Stimulated activated CD4-positive, alpha-beta T cell treated with anti-CD3 and anti-CD28 coated beads, Interleukin-4, amount 100 ng/mL, for 1 hour (primary cell): Measurements from ENCODE around the gene HOXB4.

Experiments used
- DNase-seq: peaks from one replicate; pipeline ENCODE4 v3.0.0-alpha.2; 2020

Gene HOXB4

GRCh38 chr17:48558057-48558830 lies 19.9 kb downstream of the HOXB4 start:
- DNase-seq = no peak

- DNase-seq = no peak
These were observed 21.4 kb downstream of the HOXB4 start for GRCh38 chr17:48556576-48557401.

GRCh38 chr17:48556229-48556575 lies 21.9 kb downstream of the HOXB4 start:
- no peak for DNase-seq

- DNase-seq = no peak
These were observed 22.6 kb downstream of the HOXB4 start for GRCh38 chr17:48555258-48556228.

GRCh38 chr17:48554412-48555257 lies 23.5 kb downstream of the HOXB4 start:
- no peak for DNase-seq

- no peak for DNase-seq
These were observed 24.3 kb downstream of the HOXB4 start for GRCh38 chr17:48553826-48554225.

GRCh38 chr17:48553190-48553547 lies 25.0 kb downstream of the HOXB4 start:
- DNase-seq = no peak

GRCh38 chr17:48552466-48553189 lies 25.5 kb downstream of the HOXB4 start:
- DNase-seq = no peak

- DNase-seq = no peak
These were observed 26.3 kb downstream of the HOXB4 start for GRCh38 chr17:48551596-48552465.

- DNase-seq = no peak
These were observed 27.0 kb downstream of the HOXB4 start for GRCh38 chr17:48551214-48551555.

GRCh38 chr17:48550502-48551213 lies 27.5 kb downstream of the HOXB4 start:
- DNase-seq = no peak

GRCh38 chr17:48549914-48550501 lies 28.1 kb downstream of the HOXB4 start:
- no peak for DNase-seq

GRCh38 chr17:48549281-48549630 lies 28.9 kb downstream of the HOXB4 start:
- no peak for DNase-seq

GRCh38 chr17:48548523-48549280 lies 29.4 kb downstream of the HOXB4 start:
- no peak for DNase-seq

- DNase-seq = peak; percentile 42
These were observed 30.2 kb downstream of the HOXB4 start for GRCh38 chr17:48547808-48548522.

GRCh38 chr17:48546924-48547807 lies 31.0 kb downstream of the HOXB4 start:
- no peak for DNase-seq
